Type B pancreatic cell (in vitro differentiated cells): ENCODE data around the gene STAT5A. TPM values are rescaled to one million over a fixed set of nuclear protein-coding genes. Genes with fewer than 3 reads are reported as not detected.

ENCODE experiments used
- DNase-seq: peaks from one replicate; pipeline ENCODE4 v3.0.0; 2021; ENCODE audit warnings: mixed read lengths; ENCODE audit not compliant: unreplicated experiment; ENCODE audit errors: extremely low spot score
- H3K27ac Mint-ChIP-seq: 2 replicates; pipeline ENCODE4 v1.8.0; 2021; ENCODE audit warnings: mild to moderate bottlenecking, mixed read lengths
- H3K27me3 Mint-ChIP-seq: 2 replicates; pipeline ENCODE4 v1.8.0; 2021; ENCODE audit warnings: mixed read lengths
- H3K36me3 Mint-ChIP-seq: 2 replicates; pipeline ENCODE4 v1.8.0; 2021; ENCODE audit warnings: mixed read lengths
- H3K4me1 Mint-ChIP-seq: one replicate; pipeline ENCODE4 v1.8.0; 2021; ENCODE audit warnings: mixed read lengths; ENCODE audit not compliant: unreplicated experiment
- H3K4me3 Mint-ChIP-seq: 2 replicates; pipeline ENCODE4 v1.8.0; 2021; ENCODE audit warnings: mild to moderate bottlenecking, mixed read lengths
- H3K9me3 Mint-ChIP-seq: 2 replicates; pipeline ENCODE4 v1.8.0; 2021; ENCODE audit warnings: mixed read lengths
- CTCF ChIP-seq: fragments of 200-600 bp; sonication (generic); conservative IDR thresholded peaks from 2 replicates; pipeline ENCODE4 v1.5.0; 2021; ENCODE audit warnings: antibody characterized with exemption, mild to moderate bottlenecking
- total RNA-seq: library from RNA; stranded (reverse); gene quantifications from 2 replicates; pipeline ENCODE4 v1.2.1, GENCODE V29; 2021; ENCODE audit warnings: low replicate concordance

STAT5A gene
- total RNA-seq, 1 donor from 2014 or later = 2.0 TPM

GRCh38 chr17:42285346-42286050 lies 2.8 kb upstream of the STAT5A start:
- Mint-ChIP-seq H3K36me3 (no peaks in the 10 kb centered on the region), H3K4me3 (no peak overlapping the region), H3K4me1 (peaks cover 20% of the 10 kb centered on the region), H3K9me3 (no peaks in the 10 kb centered on the region), H3K27ac (no peak overlapping the region), H3K27me3 (peaks cover 25% of the 10 kb centered on the region)
- DNase-seq = peak; percentile 25
- TF ChIP-seq CTCF = no peak

GRCh38 chr17:42286411-42287221 lies 1.7 kb upstream of the STAT5A start:
- Mint-ChIP-seq H3K27me3 (peaks cover 29% of the 10 kb centered on the region), H3K36me3 (no peaks in the 10 kb centered on the region), H3K4me3 (peak overlapping the region; percentile 74), H3K9me3 (no peaks in the 10 kb centered on the region), H3K4me1 (peaks cover 23% of the 10 kb centered on the region), H3K27ac (no peak overlapping the region)
- DNase-seq = peak; percentile 48
- no peak for TF ChIP-seq CTCF

GRCh38 chr17:42287305-42287976 lies 857 bp upstream of the STAT5A start:
- DNase-seq = peak; percentile 60
- TF ChIP-seq CTCF = no peak
- H3K4me1 Mint-ChIP-seq = peaks cover 23% of the 10 kb centered on the region
- H3K4me3 Mint-ChIP-seq = peak overlapping the region; percentile 78
- H3K9me3 Mint-ChIP-seq = no peaks in the 10 kb centered on the region
- no peaks in the 10 kb centered on the region for H3K36me3 Mint-ChIP-seq
- peaks cover 32% of the 10 kb centered on the region for H3K27me3 Mint-ChIP-seq
- H3K27ac Mint-ChIP-seq = no peak overlapping the region

GRCh38 chr17:42288803-42289610 lies 709 bp downstream of the STAT5A start:
- no peak overlapping the region for H3K27ac Mint-ChIP-seq
- peaks cover 35% of the 10 kb centered on the region for H3K27me3 Mint-ChIP-seq
- H3K9me3 Mint-ChIP-seq = no peaks in the 10 kb centered on the region
- no peak for TF ChIP-seq CTCF
- DNase-seq = no peak
- no peaks in the 10 kb centered on the region for H3K36me3 Mint-ChIP-seq
- H3K4me3 Mint-ChIP-seq = peak overlapping the region; percentile 65
- peaks cover 19% of the 10 kb centered on the region for H3K4me1 Mint-ChIP-seq

GRCh38 chr17:42289611-42290181 lies 1.4 kb downstream of the STAT5A start:
- H3K9me3 Mint-ChIP-seq = no peaks in the 10 kb centered on the region
- no peaks in the 10 kb centered on the region for H3K36me3 Mint-ChIP-seq
- no peak for TF ChIP-seq CTCF
- no peak for DNase-seq
- peaks cover 19% of the 10 kb centered on the region for H3K4me1 Mint-ChIP-seq
- H3K27me3 Mint-ChIP-seq = peaks cover 35% of the 10 kb centered on the region
- H3K4me3 Mint-ChIP-seq = peak overlapping the region; percentile 65
- H3K27ac Mint-ChIP-seq = no peak overlapping the region
